ENCODE measurements around the gene ATG4D. TPM values are rescaled to one million over a fixed set of nuclear protein-coding genes. Genes with fewer than 3 reads are reported as not detected.
"Not testable (repeated sequence)": the region's sequence is repeated elsewhere in the genome, so short reads cannot be mapped to it uniquely, and the experiment has no call there.

ATG4D gene
- total RNA-seq, 1 donor from 2014 or later, result 5.1 TPM

GRCh38 chr19:10567656-10568055 lies 24.0 kb downstream of the ATG4D start:
- Histone ChIP-seq H3K79me2 (ENCODE audit: low read depth) (peaks cover 26% of the 10 kb centered on the region), H3K9ac (no peak overlapping the region), H2AFZ (replicated peaks) (no peak overlapping the region), H3K4me3 (peak overlapping the region; percentile 58), H3K4me1 (peaks cover 12% of the 10 kb centered on the region), H3K27me3 (peaks cover 23% of the 10 kb centered on the region), H3K36me3 (no peaks in the 10 kb centered on the region), H3K27ac (no peak overlapping the region), H4K20me1 (ENCODE audit: low read depth) (peaks cover 15% of the 10 kb centered on the region), H3K9me3 (ENCODE audit: low read depth) (no peaks in the 10 kb centered on the region), H3K4me2 (peak overlapping the region; percentile 92), H3F3A (ENCODE audit: low read depth) (peaks cover 57% of the 10 kb centered on the region)
- Mint-ChIP-seq H3K36me3 (peaks cover under 1% of the 10 kb centered on the region), H3K4me1 (peaks cover 47% of the 10 kb centered on the region), H3K9me3 (no peaks in the 10 kb centered on the region), H3K27me3 (ENCODE audit: insufficient read depth, low read depth) (peaks cover 5% of the 10 kb centered on the region), H3K4me3 (peak overlapping the region; percentile 97), H3K27ac (no peak overlapping the region)
- DNase-seq (ENCODE audit: low spot score), result no peak
- TF ChIP-seq CTCF (IDR thresholded peaks at IDR 0.05) (no peak), EZH2 (IDR thresholded peaks at IDR 0.05) (no peak), EZH2phosphoT487 (IDR thresholded peaks at IDR 0.05) (no peak)

GRCh38 chr19:10568062-10568825 lies 24.5 kb downstream of the ATG4D start:
- peaks cover 60% of the 10 kb centered on the region for H3F3A ChIP-seq (ENCODE audit: low read depth)
- peak overlapping the region; percentile 79 for H2AFZ ChIP-seq (replicated peaks)
- peaks cover 23% of the 10 kb centered on the region for H3K27me3 ChIP-seq
- Mint-ChIP-seq H3K27me3 (ENCODE audit: insufficient read depth, low read depth) (peaks cover 5% of the 10 kb centered on the region), H3K4me3 (peak overlapping the region; percentile 97), H3K4me1 (peaks cover 49% of the 10 kb centered on the region), H3K27ac (no peak overlapping the region), H3K9me3 (no peaks in the 10 kb centered on the region), H3K36me3 (no peaks in the 10 kb centered on the region)
- TF ChIP-seq EZH2 (IDR thresholded peaks at IDR 0.05) (peak; percentile 27), CTCF (IDR thresholded peaks at IDR 0.05) (no peak)
- H3K36me3 ChIP-seq, result no peaks in the 10 kb centered on the region
- peaks cover 23% of the 10 kb centered on the region for H3K79me2 ChIP-seq (ENCODE audit: low read depth)
- H3K4me1 ChIP-seq, result peaks cover 12% of the 10 kb centered on the region
- H4K20me1 ChIP-seq (ENCODE audit: low read depth), result peaks cover 15% of the 10 kb centered on the region
- DNase-seq (ENCODE audit: low spot score), result no peak
- no peaks in the 10 kb centered on the region for H3K9me3 ChIP-seq (ENCODE audit: low read depth)
- H3K4me2 ChIP-seq, result peak overlapping the region; percentile 92
- no peak overlapping the region for H3K9ac ChIP-seq
- H3K27ac ChIP-seq, result no peak overlapping the region
- H3K4me3 ChIP-seq, result peak overlapping the region; percentile 58

- H3K79me2 ChIP-seq (ENCODE audit: low read depth), result peaks cover 15% of the 10 kb centered on the region
- H3K4me2 ChIP-seq, result peak within 1 kb of the TSS; percentile 92
- H3K4me3 Mint-ChIP-seq, result peak within 1 kb of the TSS; percentile 97
- peaks cover 11% of the 10 kb centered on the region for H4K20me1 ChIP-seq (ENCODE audit: low read depth)
- H3K9ac ChIP-seq, result no peak within 1 kb of the TSS
- H3K27me3 ChIP-seq, result peaks cover 23% of the 10 kb centered on the region
- peaks cover 12% of the 10 kb centered on the region for H3K4me1 ChIP-seq
- H3K9me3 Mint-ChIP-seq, result no peaks in the 10 kb centered on the region
- H3K9me3 ChIP-seq (ENCODE audit: low read depth), result no peaks in the 10 kb centered on the region
- H3K4me3 ChIP-seq, result peak within 1 kb of the TSS; percentile 58
- H3K4me1 Mint-ChIP-seq, result peaks cover 49% of the 10 kb centered on the region
- peak within 1 kb of the TSS; percentile 97 for H3K27ac Mint-ChIP-seq
- peaks cover 60% of the 10 kb centered on the region for H3F3A ChIP-seq (ENCODE audit: low read depth)
- H3K27ac ChIP-seq, result peak within 1 kb of the TSS; percentile 87
- peak within 1 kb of the TSS; percentile 79 for H2AFZ ChIP-seq (replicated peaks)
- no peak for TF ChIP-seq EZH2phosphoT487 (IDR thresholded peaks at IDR 0.05)
- TF ChIP-seq CTCF (IDR thresholded peaks at IDR 0.05), result peak; percentile 22
- no peak for TF ChIP-seq EZH2 (IDR thresholded peaks at IDR 0.05)
- DNase-seq (ENCODE audit: low spot score), result peak; percentile 100
- no peaks in the 10 kb centered on the region for H3K36me3 ChIP-seq
- H3K36me3 Mint-ChIP-seq, result no peaks in the 10 kb centered on the region
- peaks cover 3% of the 10 kb centered on the region for H3K27me3 Mint-ChIP-seq (ENCODE audit: insufficient read depth, low read depth)
Measured at GRCh38 chr19:10568826-10569651, 25.3 kb downstream of the ATG4D start, which contains the start of gene CDKN2D. TSS of gene CDKN2D (minus strand) at chr19:10568979. CDS start at chr19:10568653, 326 bp downstream.

GRCh38 chr19:10573793-10574192 lies 30.1 kb downstream of the ATG4D start:
- not testable (repeated sequence) for H3K9me3 ChIP-seq (ENCODE audit: low read depth); H3K4me3 Mint-ChIP-seq; H3K9me3 Mint-ChIP-seq; H3K27ac Mint-ChIP-seq; H3K4me3 ChIP-seq; H2AFZ ChIP-seq (replicated peaks); H3K27me3 ChIP-seq; H3K9ac ChIP-seq; H3K27ac ChIP-seq; H3K4me2 ChIP-seq; H3K79me2 ChIP-seq (ENCODE audit: low read depth); DNase-seq (ENCODE audit: low spot score); H3K4me1 ChIP-seq; H3K27me3 Mint-ChIP-seq (ENCODE audit: insufficient read depth, low read depth); H3K36me3 Mint-ChIP-seq; H3K36me3 ChIP-seq; H4K20me1 ChIP-seq (ENCODE audit: low read depth)
- H3F3A ChIP-seq (ENCODE audit: low read depth), result peaks cover 24% of the 10 kb centered on the region
- peaks cover 25% of the 10 kb centered on the region for H3K4me1 Mint-ChIP-seq
